Psoas muscle (tissue), 8 donors: ENCODE measurements around the gene CCDC197. TPM values are rescaled to one million over a fixed set of nuclear protein-coding genes. Genes with fewer than 3 reads are reported as not detected.

Experiments used
- ATAC-seq, 4 donors: fragments of 200-7000 bp; cut with Tn5 transposase; one replicate each; pipeline ENCODE4 v1.9.1; 2020; ENCODE audit warnings: moderate library complexity in 3 of 4, mild to moderate bottlenecking in 2 of 4
- DNase-seq, 2 donors: peaks; one replicate each; pipeline ENCODE4 v3.0.0-alpha.2; 2020
- H3K27ac ChIP-seq: fragments of 200-600 bp; one replicate; pipeline ENCODE4 v1.8.0; 2022
- H3K27me3 ChIP-seq, 3 donors: fragments of 200-600 bp in 1 of 3; one replicate each; pipeline versions ENCODE4 v1.6.1 to v1.8.0; 2013 to 2022; ENCODE audit warnings: low read length in 2 of 3, mild to moderate bottlenecking in 2 of 3, moderate library complexity in 1 of 3; ENCODE audit not compliant: insufficient read depth in 3 of 3
- H3K36me3 ChIP-seq, 2 donors: fragments of 200-600 bp in 1 of 2; one replicate each; pipeline versions ENCODE4 v1.6.1 to v1.8.0; 2013 to 2022; ENCODE audit warnings: low read depth in 1 of 2, mild to moderate bottlenecking in 1 of 2, moderate library complexity in 1 of 2; ENCODE audit not compliant: insufficient read depth in 1 of 2
- H3K4me1 ChIP-seq: fragments of 200-600 bp; one replicate; pipeline ENCODE4 v1.8.0; 2022
- H3K4me3 ChIP-seq: fragments of 200-600 bp; one replicate; pipeline ENCODE4 v1.8.0; 2022; ENCODE audit warnings: mild to moderate bottlenecking
- H3K9me3 ChIP-seq: fragments of 200-600 bp; one replicate; pipeline ENCODE4 v1.8.0; 2022
- CTCF ChIP-seq: fragments of 200-600 bp; IDR thresholded peaks from one replicate; pipeline ENCODE4 v1.8.0; 2022; ENCODE audit warnings: antibody characterized with exemption
- WGBS, 3 donors: extraction: QIAGEN DNeasy Blood & Tissue Kit; methylation state at CpG; one replicate each; pipeline versions ENCODE4 v1.1.6 to v1.1.7; 2013; 5-methylcytosine and 5-hydroxymethylcytosine counted together
- intact Hi-C, 2 donors: fragments of 100-400 bp; cut with DNase I; formaldehyde crosslinking; loops; one replicate each; pipeline versions ENCODE4 v1.11.0 to v1.14.2; 2022
- polyA plus RNA-seq, 3 donors: library from polyadenylated mRNA; stranded (reverse); fragments of 200-250 nt; gene quantifications; one replicate each; pipeline ENCODE4 v1.2.3, GENCODE V29; 2013
- total RNA-seq, 4 donors: library from RNA; stranded (reverse); fragmentation: NEBNext Ultra II Directional in 2 of 4; extraction: Animal tissue kit (Norgen Biotek cat#: 25700) in 2 of 4; gene quantifications; one replicate each; pipeline versions ENCODE4 v1.2.1 to v1.2.4, GENCODE V29; 2021 to 2023
- donor health status: healthy with polysubstance abuse.
- donor health status: DM: no; HTN: no; CAD: no; lungs with moderate emphysema.
- donor health status: Bipolar disorder and iron deficiency.
- donor health status: healthy.
- donor health status: DM: yes; HTN: yes; CAD: no.
- donor health status: DM: no; HTN: no; CAD: no.
- donor health status: DM: no; HTN: no; CAD: no.
- donor health status: DM: yes; HTN: yes; CAD: no.

Gene CCDC197
- total and polyA plus RNA-seq, 7 donors: 0.04 to 3.9 (median 0.71) TPM

- H3K27ac ChIP-seq: peak overlapping the region; percentile 98
These were observed 29.4 kb upstream of the CCDC197 start for GRCh38 chr14:93967637-93968250.

GRCh38 chr14:93969082-93969828 is 27.8 kb upstream of the CCDC197 start:
- H3K36me3 ChIP-seq: peaks cover 0 to 55% of the 10 kb centered on the region in 2 donors
- no peak for TF ChIP-seq CTCF
- intact Hi-C loops: no loop called here
- DNase-seq: peak; percentile 57 to 82
- WGBS, 3 donors: 17 to 32% (median 19%) methylated on average over 12 of the region's 12 CpGs
- no peaks in the 10 kb centered on the region for H3K27me3 ChIP-seq
- H3K27ac ChIP-seq: peak overlapping the region; percentile 98
- H3K4me1 ChIP-seq: peaks cover 67% of the 10 kb centered on the region
- peak; percentile 23 to 52 (median 40) for ATAC-seq
- no peak overlapping the region for H3K4me3 ChIP-seq
- no peaks in the 10 kb centered on the region for H3K9me3 ChIP-seq

More at GRCh38 chr14:93967637-93968250, 29.4 kb upstream of the CCDC197 start:
- H3K4me3 ChIP-seq: no peak overlapping the region
- no peak for TF ChIP-seq CTCF
- no peak for DNase-seq
- H3K36me3 ChIP-seq: peaks cover 0 to 61% of the 10 kb centered on the region in 2 donors
- H3K4me1 ChIP-seq: peaks cover 82% of the 10 kb centered on the region
- no peaks in the 10 kb centered on the region for H3K9me3 ChIP-seq
- 56 to 66% (median 61%) methylated on average over 10 of the region's 10 CpGs for WGBS, 3 donors
- intact Hi-C loops: no loop called here
- no peak for ATAC-seq
- H3K27me3 ChIP-seq: no peaks in the 10 kb centered on the region

GRCh38 chr14:93970585-93970964 is 26.5 kb upstream of the CCDC197 start:
- Histone ChIP-seq H3K4me1 (peaks cover 53% of the 10 kb centered on the region), H3K4me3 (peak overlapping the region; percentile 83), H3K36me3 (peaks cover 0 to 53% of the 10 kb centered on the region in 2 donors), H3K27ac (peak overlapping the region; percentile 98), H3K9me3 (no peaks in the 10 kb centered on the region), H3K27me3 (no peaks in the 10 kb centered on the region)
- WGBS, 3 donors: 17 to 29% (median 18%) methylated on average over 9 of the region's 9 CpGs
- ATAC-seq (no peak), DNase-seq (no peak)
- intact Hi-C loops: no loop called here
- peak; percentile 34 for TF ChIP-seq CTCF

GRCh38 chr14:93970965-93971634 is 26.0 kb upstream of the CCDC197 start:
- intact Hi-C loops: no loop called here
- Histone ChIP-seq H3K27me3 (no peaks in the 10 kb centered on the region), H3K27ac (peak overlapping the region; percentile 98), H3K36me3 (peaks cover 0 to 53% of the 10 kb centered on the region in 2 donors), H3K9me3 (no peaks in the 10 kb centered on the region), H3K4me1 (peaks cover 50% of the 10 kb centered on the region), H3K4me3 (peak overlapping the region; percentile 83)
- TF ChIP-seq CTCF: peak; percentile 2
- DNase-seq: no peak
- WGBS, 3 donors: 13 to 26% (median 16%) methylated on average over 15 of the region's 15 CpGs
- ATAC-seq: no peak
